Neural cell (in vitro differentiated cells): ENCODE results near the gene ZSCAN16. TPM values are rescaled to one million over a fixed set of nuclear protein-coding genes. Genes with fewer than 3 reads are reported as not detected.
"Not testable (repeated sequence)": the region's sequence is repeated elsewhere in the genome, so short reads cannot be mapped to it uniquely, and the experiment has no call there.

Experiments used
- H2AFZ ChIP-seq: fragments of 200-600, 300-800 bp; sonication (generic), shearing (Covaris generic); 2 replicates; pipeline ENCODE4 v1.6.0; 2014; ENCODE audit warnings: low read depth, mild to moderate bottlenecking, antibody characterized with exemption, low read length, moderate library complexity
- H3F3A ChIP-seq: fragments of 200-600 bp; shearing (Covaris generic); 2 replicates; pipeline ENCODE4 v1.6.1; 2016; ENCODE audit warnings: mild to moderate bottlenecking, moderate library complexity, mixed read lengths, antibody characterized with exemption, low read length; ENCODE audit not compliant: insufficient read depth, poor library complexity, severe bottlenecking
- H3K27ac ChIP-seq: fragments of 200-600, 300-800 bp; sonication (generic), shearing (Covaris generic); 2 replicates; pipeline ENCODE4 v1.5.1; 2014; ENCODE audit warnings: mild to moderate bottlenecking, low read length, moderate library complexity
- H3K27me3 ChIP-seq: fragments of 300-800, 200-600 bp; sonication (generic), shearing (Covaris generic); 2 replicates; pipeline ENCODE4 v1.6.0; 2014; ENCODE audit warnings: mild to moderate bottlenecking, low read depth, low read length, moderate library complexity; ENCODE audit not compliant: insufficient read depth
- H3K36me3 ChIP-seq: fragments of 300-800, 200-600 bp; sonication (generic), shearing (Covaris generic); 2 replicates; pipeline ENCODE4 v1.5.1; 2014; ENCODE audit warnings: mild to moderate bottlenecking, antibody characterized with exemption, low read length, moderate library complexity; ENCODE audit not compliant: insufficient read depth
- H3K4me2 ChIP-seq: fragments of 300-800, 200-600 bp; sonication (generic), shearing (Covaris generic); 2 replicates; pipeline ENCODE4 v1.6.0; 2014; ENCODE audit warnings: mild to moderate bottlenecking, low read length
- H3K4me3 ChIP-seq: fragments of 300-800, 200-600 bp; sonication (generic), shearing (Covaris generic); 2 replicates; pipeline ENCODE4 v1.5.1; 2014; ENCODE audit warnings: mild to moderate bottlenecking, low read length, moderate library complexity
- H3K79me2 ChIP-seq: fragments of 200-600 bp; shearing (Covaris generic); replicated peaks from 2 replicates; pipeline ENCODE4 v1.6.0; 2014; ENCODE audit warnings: mild to moderate bottlenecking, low read length, moderate library complexity; ENCODE audit not compliant: insufficient read depth
- H3K9ac ChIP-seq: fragments of 300-800, 200-600 bp; sonication (generic), shearing (Covaris generic); 2 replicates; pipeline ENCODE4 v1.6.1; 2016; ENCODE audit warnings: mild to moderate bottlenecking, low read length, mixed read lengths
- H3K9me2 ChIP-seq: fragments of 200-600 bp; shearing (Covaris generic); 2 replicates; pipeline ENCODE4 v1.6.1; 2016; ENCODE audit warnings: mild to moderate bottlenecking, low read length, mixed read lengths; ENCODE audit not compliant: insufficient read depth
- H3K9me3 ChIP-seq: fragments of 200-600, 300-800 bp; sonication (generic), shearing (Covaris generic); 2 replicates; pipeline ENCODE4 v1.6.1; 2016; ENCODE audit warnings: mild to moderate bottlenecking, mixed run types, low read length, moderate library complexity, mixed read lengths
- H4K20me1 ChIP-seq: fragments of 200-600 bp; shearing (Covaris generic); 2 replicates; pipeline ENCODE4 v1.6.1; 2016; ENCODE audit warnings: mild to moderate bottlenecking, mixed run types; ENCODE audit not compliant: insufficient read depth
- EP300 ChIP-seq: fragments of 450-650 bp; conservative IDR thresholded peaks from 2 replicates; pipeline ENCODE4 v1.6.1; 2014; ENCODE audit warnings: antibody characterized with exemption, mild to moderate bottlenecking, moderate library complexity; ENCODE audit not compliant: poor library complexity, severe bottlenecking
- EZH2 ChIP-seq: fragments of 200-600, 300-800 bp; shearing (Covaris generic), sonication (generic); IDR thresholded peaks from 2 replicates; pipeline ENCODE4 v1.6.1; 2014; ENCODE audit warnings: antibody characterized with exemption, low read length, borderline replicate concordance, mild to moderate bottlenecking; ENCODE audit not compliant: insufficient read depth, poor library complexity, severe bottlenecking
- MXI1 ChIP-seq: fragments of 450-650 bp; conservative IDR thresholded peaks from 2 replicates; pipeline ENCODE4 v1.6.1; 2014; ENCODE audit warnings: antibody characterized with exemption, mild to moderate bottlenecking; ENCODE audit not compliant: poor library complexity, severe bottlenecking
- POLR2AphosphoS5 ChIP-seq: IDR thresholded peaks from 2 replicates; pipeline ENCODE4 v1.6.1; 2012
- RAD21 ChIP-seq: fragments of 450-650 bp; conservative IDR thresholded peaks from 2 replicates; pipeline ENCODE4 v1.6.1; 2014; ENCODE audit warnings: antibody characterized with exemption, mild to moderate bottlenecking, moderate library complexity
- SMC3 ChIP-seq: fragments of 450-650 bp; conservative IDR thresholded peaks from 2 replicates; pipeline ENCODE4 v1.6.1; 2014; ENCODE audit warnings: antibody characterized with exemption, mild to moderate bottlenecking, moderate library complexity; ENCODE audit not compliant: poor library complexity
- TAF1 ChIP-seq: IDR thresholded peaks from 2 replicates; pipeline ENCODE4 v1.6.1; 2012; ENCODE audit warnings: low read depth
- polyA plus RNA-seq: library from polyadenylated mRNA; depleted of rRNA; stranded (reverse); fragments of >200 nt; gene quantifications from 2 replicates; pipeline ENCODE4 v1.2.3, GENCODE V29; 2014
- TF ChIP-seq, protein P1 (sequence below): fragments of 450-650 bp; IDR thresholded peaks from 2 replicates; pipeline ENCODE4 v1.5.1; 2014; ENCODE audit warnings: antibody characterized with exemption, mild to moderate bottlenecking, moderate library complexity; ENCODE audit not compliant: poor library complexity, severe bottlenecking
- TF ChIP-seq, protein P2 (sequence below): IDR thresholded peaks from 2 replicates; pipeline ENCODE4 v1.6.1; 2012; ENCODE audit warnings: borderline replicate concordance

The ZSCAN16 gene
- polyA plus RNA-seq, 1 donor from 2014 or later: 31.9 TPM

DNA sequence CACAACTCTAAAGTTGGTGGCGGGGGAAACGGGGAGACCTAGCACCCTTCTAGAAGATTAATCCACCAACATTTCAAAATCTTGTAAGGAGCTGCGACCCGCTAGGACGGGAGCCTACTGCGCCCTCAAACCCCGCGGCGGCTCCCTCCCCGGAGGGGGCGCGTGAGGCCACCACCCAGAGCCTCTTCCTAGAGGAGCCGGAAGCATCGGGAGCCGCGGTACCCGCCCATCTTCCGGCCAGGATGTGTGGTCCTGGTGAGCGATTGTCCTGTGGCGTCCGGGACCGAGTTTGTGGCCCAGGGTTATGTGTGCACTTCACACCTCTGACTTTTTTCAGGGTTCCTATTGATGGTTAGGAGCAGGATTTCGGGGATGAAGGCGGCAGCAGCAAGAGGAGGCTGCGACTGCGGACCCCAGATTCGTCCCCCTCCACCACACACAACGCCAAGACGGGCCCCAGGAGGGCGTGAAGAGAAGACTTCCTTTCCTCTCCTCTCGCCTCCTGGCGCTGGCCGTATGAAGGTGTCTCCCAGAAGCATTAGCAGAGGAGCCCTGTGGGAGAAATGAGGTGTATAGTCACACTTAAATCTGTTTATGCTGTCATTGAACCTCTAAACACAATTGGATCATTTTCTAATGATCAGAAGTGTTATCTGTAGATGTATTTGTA, 33.4 kb upstream of the ZSCAN16 start:
- TF ChIP-seq EP300 (no peak), MXI1 (no peak), RAD21 (no peak), TAF1 (no peak), EZH2 (no peak), SMC3 (no peak), POLR2AphosphoS5 (no peak)
- TF ChIP-seq, protein P1, sequence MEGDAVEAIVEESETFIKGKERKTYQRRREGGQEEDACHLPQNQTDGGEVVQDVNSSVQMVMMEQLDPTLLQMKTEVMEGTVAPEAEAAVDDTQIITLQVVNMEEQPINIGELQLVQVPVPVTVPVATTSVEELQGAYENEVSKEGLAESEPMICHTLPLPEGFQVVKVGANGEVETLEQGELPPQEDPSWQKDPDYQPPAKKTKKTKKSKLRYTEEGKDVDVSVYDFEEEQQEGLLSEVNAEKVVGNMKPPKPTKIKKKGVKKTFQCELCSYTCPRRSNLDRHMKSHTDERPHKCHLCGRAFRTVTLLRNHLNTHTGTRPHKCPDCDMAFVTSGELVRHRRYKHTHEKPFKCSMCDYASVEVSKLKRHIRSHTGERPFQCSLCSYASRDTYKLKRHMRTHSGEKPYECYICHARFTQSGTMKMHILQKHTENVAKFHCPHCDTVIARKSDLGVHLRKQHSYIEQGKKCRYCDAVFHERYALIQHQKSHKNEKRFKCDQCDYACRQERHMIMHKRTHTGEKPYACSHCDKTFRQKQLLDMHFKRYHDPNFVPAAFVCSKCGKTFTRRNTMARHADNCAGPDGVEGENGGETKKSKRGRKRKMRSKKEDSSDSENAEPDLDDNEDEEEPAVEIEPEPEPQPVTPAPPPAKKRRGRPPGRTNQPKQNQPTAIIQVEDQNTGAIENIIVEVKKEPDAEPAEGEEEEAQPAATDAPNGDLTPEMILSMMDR: no peak
- TF ChIP-seq, protein P2, sequence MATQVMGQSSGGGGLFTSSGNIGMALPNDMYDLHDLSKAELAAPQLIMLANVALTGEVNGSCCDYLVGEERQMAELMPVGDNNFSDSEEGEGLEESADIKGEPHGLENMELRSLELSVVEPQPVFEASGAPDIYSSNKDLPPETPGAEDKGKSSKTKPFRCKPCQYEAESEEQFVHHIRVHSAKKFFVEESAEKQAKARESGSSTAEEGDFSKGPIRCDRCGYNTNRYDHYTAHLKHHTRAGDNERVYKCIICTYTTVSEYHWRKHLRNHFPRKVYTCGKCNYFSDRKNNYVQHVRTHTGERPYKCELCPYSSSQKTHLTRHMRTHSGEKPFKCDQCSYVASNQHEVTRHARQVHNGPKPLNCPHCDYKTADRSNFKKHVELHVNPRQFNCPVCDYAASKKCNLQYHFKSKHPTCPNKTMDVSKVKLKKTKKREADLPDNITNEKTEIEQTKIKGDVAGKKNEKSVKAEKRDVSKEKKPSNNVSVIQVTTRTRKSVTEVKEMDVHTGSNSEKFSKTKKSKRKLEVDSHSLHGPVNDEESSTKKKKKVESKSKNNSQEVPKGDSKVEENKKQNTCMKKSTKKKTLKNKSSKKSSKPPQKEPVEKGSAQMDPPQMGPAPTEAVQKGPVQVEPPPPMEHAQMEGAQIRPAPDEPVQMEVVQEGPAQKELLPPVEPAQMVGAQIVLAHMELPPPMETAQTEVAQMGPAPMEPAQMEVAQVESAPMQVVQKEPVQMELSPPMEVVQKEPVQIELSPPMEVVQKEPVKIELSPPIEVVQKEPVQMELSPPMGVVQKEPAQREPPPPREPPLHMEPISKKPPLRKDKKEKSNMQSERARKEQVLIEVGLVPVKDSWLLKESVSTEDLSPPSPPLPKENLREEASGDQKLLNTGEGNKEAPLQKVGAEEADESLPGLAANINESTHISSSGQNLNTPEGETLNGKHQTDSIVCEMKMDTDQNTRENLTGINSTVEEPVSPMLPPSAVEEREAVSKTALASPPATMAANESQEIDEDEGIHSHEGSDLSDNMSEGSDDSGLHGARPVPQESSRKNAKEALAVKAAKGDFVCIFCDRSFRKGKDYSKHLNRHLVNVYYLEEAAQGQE: no peak
- Histone ChIP-seq H4K20me1 (no peaks in the 10 kb centered on the region), H3K9me2 (no peaks in the 10 kb centered on the region), H3K4me2 (no peak overlapping the region), H3K27me3 (no peaks in the 10 kb centered on the region), H3F3A (no peaks in the 10 kb centered on the region), H3K79me2 (no peaks in the 10 kb centered on the region), H2AFZ (no peak overlapping the region), H3K36me3 (peaks cover 3% of the 10 kb centered on the region), H3K9me3 (no peaks in the 10 kb centered on the region), H3K4me3 (no peak overlapping the region), H3K9ac (no peak overlapping the region), H3K27ac (no peak overlapping the region)

DNA sequence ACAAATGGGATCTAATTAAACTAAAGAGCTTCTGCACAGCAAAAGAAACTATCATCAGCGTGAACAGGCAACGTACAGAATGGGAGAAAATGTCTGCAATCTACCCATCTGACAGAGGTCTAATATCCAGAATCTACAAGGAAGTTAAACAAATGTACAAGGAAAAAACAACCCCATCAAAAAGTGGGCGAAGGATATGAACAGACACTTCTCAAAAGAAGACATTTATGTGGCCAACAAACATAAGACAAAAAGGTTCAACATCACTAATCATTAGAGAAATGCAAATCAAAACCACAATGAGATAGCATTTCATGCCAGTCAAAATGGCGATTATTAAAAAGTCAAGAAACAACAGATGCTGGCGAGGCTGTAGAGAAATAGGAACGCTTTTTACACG, 22.2 kb upstream of the ZSCAN16 start:
- H2AFZ ChIP-seq, H3K9me3 ChIP-seq, H3K4me2 ChIP-seq, H3K79me2 ChIP-seq, H3K9ac ChIP-seq, H3K9me2 ChIP-seq, H3K36me3 ChIP-seq, H3K27ac ChIP-seq, H4K20me1 ChIP-seq, H3K4me3 ChIP-seq, H3K27me3 ChIP-seq, H3F3A ChIP-seq: not testable (repeated sequence)

DNA sequence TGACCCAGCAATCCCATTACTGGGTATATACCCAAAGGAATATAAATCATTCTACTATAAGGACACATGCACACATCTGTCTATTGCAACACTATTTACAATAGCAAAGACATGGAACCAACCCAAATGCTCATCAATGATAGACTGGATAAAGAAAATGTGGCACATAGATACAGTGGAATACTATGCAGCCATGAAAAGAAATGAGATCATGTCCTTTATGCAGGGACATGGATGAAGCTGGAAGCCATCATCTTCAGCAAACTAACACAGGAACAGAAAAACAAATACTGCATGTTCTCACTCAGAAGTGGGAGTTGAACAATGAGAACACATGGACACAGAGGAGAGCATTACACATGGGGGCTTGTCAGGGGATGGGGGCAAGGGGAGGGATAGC, 21.7 kb upstream of the ZSCAN16 start:
- not testable (repeated sequence) for H3K4me3 ChIP-seq, H3F3A ChIP-seq, H3K9me3 ChIP-seq, H3K27me3 ChIP-seq, H4K20me1 ChIP-seq, H2AFZ ChIP-seq, H3K36me3 ChIP-seq, H3K27ac ChIP-seq, H3K9me2 ChIP-seq, H3K9ac ChIP-seq, H3K79me2 ChIP-seq, H3K4me2 ChIP-seq
